GM19193 (cell line): ENCODE data around the gene AQP2.

Source experiments
- POLR2A ChIP-seq: IDR thresholded peaks from 4 replicates; pipeline ENCODE4 v1.6.1; 2011; ENCODE audit not compliant: insufficient read depth, insufficient read length; ENCODE audit errors: extremely low read depth

AQP2 gene

GRCh38 chr12:49950273-49951251 lies at the start of gene AQP2:
TSS of gene AQP2 (plus strand) at chr12:49950737. CDS start at chr12:49950831, 94 bp downstream.
- no peak for TF ChIP-seq POLR2A

GRCh38 chr12:49901026-49901425 lies 49.5 kb upstream of the AQP2 start:
- TF ChIP-seq POLR2A, result no peak

GRCh38 chr12:49901986-49902385 lies 48.6 kb upstream of the AQP2 start:
- TF ChIP-seq POLR2A, result no peak

GRCh38 chr12:49902399-49903350 lies 47.9 kb upstream of the AQP2 start:
- no peak for TF ChIP-seq POLR2A

- TF ChIP-seq POLR2A, result no peak
Measured at GRCh38 chr12:49903351-49903699, 47.2 kb upstream of the AQP2 start.

GRCh38 chr12:49903700-49904423 lies 46.7 kb upstream of the AQP2 start, which contains the start of gene FAIM2:
TSS of gene FAIM2 (minus strand) at chr12:49903900. CDS start at chr12:49903792, 108 bp downstream.
- TF ChIP-seq POLR2A, result no peak

GRCh38 chr12:49904601-49905000 lies 45.9 kb upstream of the AQP2 start:
- no peak for TF ChIP-seq POLR2A

GRCh38 chr12:49905718-49906314 lies 44.7 kb upstream of the AQP2 start:
- no peak for TF ChIP-seq POLR2A

- TF ChIP-seq POLR2A, result no peak
Measured at GRCh38 chr12:49907352-49907751, 43.2 kb upstream of the AQP2 start.

- no peak for TF ChIP-seq POLR2A
Measured at GRCh38 chr12:49909356-49909755, 41.2 kb upstream of the AQP2 start.

- no peak for TF ChIP-seq POLR2A
Measured at GRCh38 chr12:49909826-49910225, 40.7 kb upstream of the AQP2 start.

- TF ChIP-seq POLR2A, result no peak
Measured at GRCh38 chr12:49910331-49911212, 40.0 kb upstream of the AQP2 start.

- no peak for TF ChIP-seq POLR2A
Measured at GRCh38 chr12:49911213-49911605, 39.3 kb upstream of the AQP2 start.

GRCh38 chr12:49912345-49913255 lies 37.9 kb upstream of the AQP2 start:
- no peak for TF ChIP-seq POLR2A
